NCI-H1436 treated with DMSO at 0.1 percent for 48 hours (cell line): ENCODE measurements around the gene ZC3H13.
A peak's percentile ranks its signal among the peaks of the same experiment; 100 is the strongest.

Experiments
- DNase-seq: peaks from one replicate; lab custom pipeline; 2025; lab: John Stamatoyannopoulos, UW

ZC3H13 gene, protein sequence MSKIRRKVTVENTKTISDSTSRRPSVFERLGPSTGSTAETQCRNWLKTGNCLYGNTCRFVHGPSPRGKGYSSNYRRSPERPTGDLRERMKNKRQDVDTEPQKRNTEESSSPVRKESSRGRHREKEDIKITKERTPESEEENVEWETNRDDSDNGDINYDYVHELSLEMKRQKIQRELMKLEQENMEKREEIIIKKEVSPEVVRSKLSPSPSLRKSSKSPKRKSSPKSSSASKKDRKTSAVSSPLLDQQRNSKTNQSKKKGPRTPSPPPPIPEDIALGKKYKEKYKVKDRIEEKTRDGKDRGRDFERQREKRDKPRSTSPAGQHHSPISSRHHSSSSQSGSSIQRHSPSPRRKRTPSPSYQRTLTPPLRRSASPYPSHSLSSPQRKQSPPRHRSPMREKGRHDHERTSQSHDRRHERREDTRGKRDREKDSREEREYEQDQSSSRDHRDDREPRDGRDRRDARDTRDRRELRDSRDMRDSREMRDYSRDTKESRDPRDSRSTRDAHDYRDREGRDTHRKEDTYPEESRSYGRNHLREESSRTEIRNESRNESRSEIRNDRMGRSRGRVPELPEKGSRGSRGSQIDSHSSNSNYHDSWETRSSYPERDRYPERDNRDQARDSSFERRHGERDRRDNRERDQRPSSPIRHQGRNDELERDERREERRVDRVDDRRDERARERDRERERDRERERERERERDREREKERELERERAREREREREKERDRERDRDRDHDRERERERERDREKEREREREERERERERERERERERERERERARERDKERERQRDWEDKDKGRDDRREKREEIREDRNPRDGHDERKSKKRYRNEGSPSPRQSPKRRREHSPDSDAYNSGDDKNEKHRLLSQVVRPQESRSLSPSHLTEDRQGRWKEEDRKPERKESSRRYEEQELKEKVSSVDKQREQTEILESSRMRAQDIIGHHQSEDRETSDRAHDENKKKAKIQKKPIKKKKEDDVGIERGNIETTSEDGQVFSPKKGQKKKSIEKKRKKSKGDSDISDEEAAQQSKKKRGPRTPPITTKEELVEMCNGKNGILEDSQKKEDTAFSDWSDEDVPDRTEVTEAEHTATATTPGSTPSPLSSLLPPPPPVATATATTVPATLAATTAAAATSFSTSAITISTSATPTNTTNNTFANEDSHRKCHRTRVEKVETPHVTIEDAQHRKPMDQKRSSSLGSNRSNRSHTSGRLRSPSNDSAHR (N-terminal part only)

DNA sequence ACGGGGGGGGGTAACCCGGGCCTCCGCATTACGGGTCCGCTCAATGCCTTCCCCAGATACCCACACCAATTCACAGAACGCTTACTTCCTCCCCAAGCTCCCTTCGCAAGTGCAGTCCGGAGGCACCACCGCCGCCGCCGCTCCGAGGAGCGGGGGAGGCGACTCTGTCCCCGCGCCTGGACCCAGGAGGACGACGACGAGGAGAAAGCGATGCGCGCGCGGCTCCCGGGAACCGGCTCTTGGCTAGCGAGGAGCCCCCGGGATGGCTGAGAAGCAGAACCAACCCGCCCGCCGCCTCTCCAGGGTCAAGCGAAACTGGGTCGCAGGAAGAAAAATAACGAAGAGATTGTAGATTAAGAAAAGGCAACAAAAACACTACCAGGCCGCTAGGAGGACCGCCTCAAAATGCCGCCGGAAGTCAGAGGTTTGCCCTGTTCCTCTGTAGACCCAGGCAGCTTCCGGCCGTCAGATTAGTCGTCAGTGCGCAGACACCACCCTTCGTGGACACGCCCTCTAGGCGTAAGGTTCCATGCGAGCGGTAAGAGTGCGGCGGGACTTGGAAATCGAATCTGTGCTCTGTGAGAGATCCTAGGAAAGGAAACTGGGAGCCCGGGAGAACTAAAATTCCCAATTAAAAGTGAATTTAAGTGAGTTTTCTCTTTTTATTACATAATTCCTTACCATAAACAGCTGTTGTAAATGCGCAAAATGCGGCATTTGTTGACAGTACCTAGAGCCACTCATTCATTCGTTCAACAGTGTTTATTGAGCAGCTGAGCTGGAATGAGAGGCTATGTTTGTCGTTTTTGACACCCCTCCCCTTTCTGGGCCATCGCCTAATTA lies at the start of gene ZC3H13:
ZC3H13 (minus strand) TSS at position 428 of the 843 bp plus-strand sequence. CDS start 7,239 bp downstream, outside the sequence.
- peak; percentile 16 for DNase-seq

DNA sequence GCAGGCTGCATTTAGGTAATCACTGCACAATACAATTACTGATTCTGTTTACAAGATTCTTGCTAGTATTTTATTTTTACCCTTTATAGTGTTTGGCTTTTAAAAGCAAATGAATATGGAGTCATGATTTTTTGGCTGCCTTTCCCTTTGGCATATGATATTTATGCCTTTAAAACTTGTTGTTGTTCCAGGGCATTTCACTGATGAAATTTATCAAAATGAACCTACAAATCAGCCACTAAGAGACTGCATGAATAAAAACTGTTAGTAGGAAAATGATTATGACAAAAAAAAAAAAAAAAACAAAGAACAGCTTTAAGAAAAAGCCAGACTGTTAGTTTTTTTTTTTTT lies 49.7 kb upstream of the ZC3H13 start:
- DNase-seq, result no peak

DNA sequence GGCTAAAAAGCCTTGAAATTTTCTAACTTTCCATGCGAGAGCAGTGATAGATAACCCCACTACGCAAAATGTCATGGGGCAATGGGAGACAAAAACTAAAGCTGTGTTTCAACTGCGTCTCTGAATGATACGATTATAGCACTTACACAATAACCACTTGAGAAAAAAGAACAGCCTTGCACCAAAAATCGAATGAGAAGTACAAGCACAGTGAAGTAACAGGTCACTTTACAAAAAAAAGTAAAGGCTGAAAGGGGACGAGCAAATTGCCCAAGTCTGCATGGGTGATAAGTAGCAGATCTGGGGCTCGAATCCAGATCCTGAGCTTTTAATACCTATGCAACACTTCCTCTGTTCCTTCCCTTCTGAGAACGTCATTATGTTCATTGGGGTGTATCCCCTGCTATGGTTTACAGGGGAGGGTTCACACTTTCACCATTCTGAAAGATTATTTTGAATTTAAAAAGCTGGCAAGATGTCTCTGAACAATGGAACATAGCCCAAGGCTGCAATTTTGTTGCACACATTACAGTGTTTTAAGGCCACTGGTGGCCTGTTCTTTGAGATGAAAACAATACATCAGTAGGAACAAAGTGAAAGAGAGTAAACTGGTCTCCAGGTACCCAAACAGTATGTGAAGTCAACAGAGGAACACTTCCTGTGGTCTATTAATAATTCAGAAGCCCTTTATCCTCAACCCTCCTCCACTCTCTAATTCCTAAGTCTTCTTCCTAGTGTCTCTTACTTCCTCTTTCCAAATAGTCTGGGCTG lies 49.1 kb upstream of the ZC3H13 start:
- DNase-seq, result no peak

DNA sequence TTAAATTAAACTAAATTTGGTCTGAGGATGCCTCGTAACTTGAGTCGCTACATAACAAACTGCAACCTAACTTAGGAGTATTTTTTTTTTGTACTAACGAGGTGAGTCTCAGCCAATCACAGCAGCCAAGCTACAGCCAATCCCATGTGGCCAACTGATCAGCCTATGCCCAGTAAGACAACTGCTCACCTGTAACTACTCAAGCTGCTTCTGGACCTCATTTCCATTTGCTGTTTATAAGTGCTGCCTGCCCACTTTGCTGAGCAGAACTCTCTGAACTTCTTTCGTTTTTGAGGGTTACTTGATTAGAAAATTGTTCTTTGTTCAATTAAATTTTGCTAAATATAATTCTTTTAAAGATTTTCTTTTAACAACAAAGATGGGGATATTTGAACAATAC lies 48.5 kb upstream of the ZC3H13 start:
- no peak for DNase-seq

DNA sequence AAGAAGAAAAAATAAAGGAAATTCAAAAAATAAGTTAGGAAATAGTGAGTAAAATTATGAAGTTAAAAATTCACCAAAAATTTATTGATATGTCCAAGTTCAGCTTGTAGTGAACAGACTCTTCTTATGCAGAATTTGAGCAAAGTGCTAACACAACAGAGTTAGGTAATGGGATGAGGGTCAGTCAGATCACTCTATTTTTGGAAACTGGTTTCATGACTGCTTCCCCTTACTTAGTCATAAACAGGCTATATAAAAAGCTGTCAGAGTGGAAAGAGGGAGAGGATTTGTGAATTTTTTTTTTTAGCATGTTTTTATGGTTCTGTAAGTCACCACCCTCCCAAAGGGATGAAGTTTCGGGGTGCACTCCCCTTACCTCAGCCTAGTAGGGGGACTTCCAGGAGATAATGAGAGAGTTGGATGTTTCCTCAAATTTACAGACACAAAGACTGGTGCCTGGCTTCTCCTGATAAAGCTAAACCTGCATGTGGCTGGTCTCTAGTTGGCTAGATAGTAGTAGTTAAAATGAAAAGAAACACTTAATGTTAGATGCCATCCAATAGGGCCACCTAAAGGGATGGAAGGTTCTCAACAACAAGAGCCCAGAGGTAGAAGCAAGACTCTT lies 47.8 kb upstream of the ZC3H13 start:
- no peak for DNase-seq

DNA sequence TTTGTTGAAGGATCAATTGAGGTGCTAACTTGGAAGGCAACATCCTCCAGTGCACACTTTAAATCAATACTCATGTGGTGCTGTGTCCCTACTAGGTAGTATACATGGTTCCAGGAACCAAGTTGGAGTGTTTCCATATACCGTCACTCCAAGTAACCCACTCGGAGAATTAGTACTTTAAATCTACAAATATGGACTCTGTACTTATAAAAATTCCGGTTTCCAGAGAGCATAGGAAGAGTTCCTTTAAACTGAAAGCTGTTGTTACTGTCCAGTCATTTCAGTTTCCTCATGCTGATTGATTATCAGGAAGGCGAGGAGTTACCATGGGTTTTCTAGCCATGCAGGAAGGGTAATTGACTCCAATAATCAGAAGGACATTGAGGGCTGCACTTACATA lies 45.1 kb upstream of the ZC3H13 start:
- no peak for DNase-seq

DNA sequence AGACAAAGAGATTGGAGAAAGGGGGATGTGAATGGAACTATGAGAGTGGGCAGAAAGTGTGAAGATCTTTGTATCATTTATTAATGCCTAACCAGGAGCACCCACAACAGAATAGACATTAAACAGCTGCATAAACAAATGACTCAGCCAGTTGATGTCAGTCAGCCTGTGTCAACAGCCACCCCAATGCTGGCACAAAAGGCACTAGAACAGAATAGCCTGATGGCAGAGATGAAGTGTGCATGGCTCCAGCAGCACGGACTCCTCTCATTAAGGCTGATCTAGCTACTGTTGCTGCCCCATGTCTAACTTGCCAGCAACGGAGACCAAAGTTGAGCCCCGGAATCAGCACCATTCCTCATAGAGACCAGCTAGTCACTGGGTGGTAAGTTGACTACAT lies 44.5 kb upstream of the ZC3H13 start:
- DNase-seq, result no peak

DNA sequence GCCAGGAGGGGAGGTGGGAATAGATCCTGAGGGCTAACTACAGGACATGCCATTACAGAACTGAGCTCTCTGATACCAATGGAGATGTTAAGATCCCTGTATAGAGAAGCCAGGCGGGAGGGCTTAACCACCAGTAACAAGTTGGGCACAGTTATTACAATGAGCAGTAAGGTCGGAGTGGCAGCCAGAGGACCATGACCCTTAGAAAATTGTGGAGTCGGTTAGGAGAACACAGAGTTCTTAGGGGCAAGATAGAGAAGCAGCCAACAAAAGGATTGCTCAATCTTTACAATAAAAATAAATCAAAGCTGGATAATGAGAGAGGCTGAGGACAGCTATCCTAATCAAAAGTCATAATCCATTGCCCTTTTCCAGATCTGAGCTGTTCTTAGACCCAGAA lies 41.9 kb upstream of the ZC3H13 start:
- no peak for DNase-seq

DNA sequence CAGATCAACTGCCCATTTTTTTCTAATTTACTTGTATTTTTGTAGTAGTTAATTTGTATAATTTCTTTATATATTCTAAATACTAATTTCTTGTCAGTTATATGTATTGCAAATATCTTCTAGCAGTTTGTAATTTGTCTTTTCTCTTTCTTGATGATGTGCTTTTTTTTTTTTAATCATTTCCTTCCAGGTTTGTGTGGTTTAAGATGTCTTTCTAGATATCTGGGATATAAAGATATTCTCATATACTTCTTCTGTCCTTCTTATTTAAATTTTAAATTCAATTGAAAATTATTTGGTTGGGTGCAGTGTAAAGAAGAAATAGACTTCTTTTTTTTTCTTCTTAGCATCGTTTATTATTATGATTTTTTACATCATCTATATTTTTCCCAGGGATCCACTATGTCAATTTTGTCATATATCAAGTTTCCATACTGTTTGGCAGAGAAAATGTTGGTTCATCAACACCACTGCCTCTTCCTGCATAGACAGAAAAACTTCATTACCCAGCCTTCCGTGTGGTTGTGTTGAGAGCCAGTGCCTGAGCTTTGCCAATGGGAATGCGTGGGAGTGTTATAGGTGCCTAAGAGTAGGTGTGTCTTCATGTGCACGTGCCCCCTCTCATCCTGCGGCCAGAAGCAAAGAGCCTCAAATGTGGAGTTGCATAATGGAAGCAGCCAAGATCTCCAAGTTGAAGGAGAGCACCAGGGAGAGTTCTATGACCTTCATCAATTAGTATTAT lies 36.4 kb upstream of the ZC3H13 start:
- no peak for DNase-seq

DNA sequence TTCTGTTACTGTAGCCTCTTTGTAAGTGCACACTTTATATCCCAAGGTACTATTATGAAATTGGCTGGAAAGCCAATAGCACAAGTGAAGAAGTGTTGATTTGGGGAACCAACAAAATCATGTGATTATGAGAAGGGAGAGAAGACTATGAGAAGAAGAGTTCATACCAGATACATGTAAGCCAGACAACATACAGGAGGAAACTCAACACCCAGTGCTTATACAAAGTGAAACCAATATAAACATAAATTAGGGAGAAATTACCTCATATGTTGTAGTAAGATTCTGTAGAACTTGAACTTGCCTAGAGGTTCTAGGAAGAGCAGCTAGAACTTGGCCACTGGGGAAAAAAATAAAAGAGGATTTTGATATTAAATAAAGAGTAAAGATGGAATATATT lies 34.9 kb upstream of the ZC3H13 start:
- no peak for DNase-seq

DNA sequence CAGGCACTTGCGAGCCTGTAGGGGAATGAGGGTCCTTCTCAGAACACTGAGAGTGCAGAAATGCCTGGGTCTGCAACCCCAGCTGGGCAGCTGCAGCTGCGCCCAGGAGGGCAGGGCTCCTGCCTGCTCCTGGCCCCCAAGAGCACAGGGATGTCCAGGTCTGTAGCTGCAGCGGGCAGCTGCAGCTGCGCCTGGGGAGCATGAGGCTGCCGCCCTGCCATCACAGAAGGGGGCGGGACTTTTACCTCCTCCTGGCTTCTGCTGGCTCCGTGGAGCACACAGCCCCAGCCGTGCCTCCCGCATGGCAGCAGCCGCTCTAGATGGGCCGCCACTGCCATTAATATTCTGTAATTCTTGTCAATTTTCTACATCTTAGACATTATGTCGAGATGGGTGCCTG lies 34.4 kb upstream of the ZC3H13 start:
- DNase-seq, result no peak

DNA sequence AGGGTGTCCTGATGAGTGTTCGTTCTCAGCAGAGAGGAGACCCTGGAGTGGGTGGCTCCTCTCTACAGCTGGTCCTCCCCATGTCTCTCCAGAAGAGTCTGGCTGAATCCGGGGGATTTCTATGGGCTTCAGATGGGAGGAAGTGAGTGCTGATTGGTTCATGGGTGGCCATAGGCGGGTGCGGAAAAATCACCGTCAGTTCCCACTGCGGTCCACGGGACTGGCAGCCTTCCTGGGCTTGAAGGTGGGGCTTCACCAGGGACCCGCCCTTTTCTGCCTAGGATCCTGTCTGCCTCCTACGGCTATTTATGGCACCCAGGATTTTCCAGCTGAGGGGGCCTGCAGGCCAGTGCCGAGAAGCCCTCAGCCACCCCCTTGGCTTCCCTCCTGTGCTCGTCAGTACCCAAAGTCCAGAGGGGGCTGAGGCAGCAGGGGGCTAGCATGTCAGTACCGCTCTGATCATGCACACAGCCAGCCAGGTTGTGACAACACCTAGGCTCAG lies 33.9 kb upstream of the ZC3H13 start:
- no peak for DNase-seq

DNA sequence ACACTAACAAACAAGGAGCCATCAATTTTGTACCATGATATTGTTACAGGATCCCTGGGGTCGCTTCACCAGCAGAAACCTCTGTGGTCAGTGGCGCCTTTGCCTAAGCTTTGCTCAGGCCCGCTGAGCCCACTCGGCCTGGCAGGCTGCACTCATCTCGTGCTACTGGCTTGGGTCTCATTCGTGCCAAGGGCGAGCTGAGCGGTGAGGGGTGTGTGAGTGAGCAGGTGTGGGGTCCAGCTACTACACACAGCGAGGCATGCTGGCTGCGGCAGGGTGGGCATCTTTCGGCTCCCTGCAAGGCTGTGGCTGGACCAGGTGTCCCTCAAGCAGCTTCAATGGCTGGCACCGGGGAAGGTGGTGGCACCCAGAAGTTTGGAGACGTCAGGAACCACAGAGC lies 33.2 kb upstream of the ZC3H13 start:
- no peak for DNase-seq

DNA sequence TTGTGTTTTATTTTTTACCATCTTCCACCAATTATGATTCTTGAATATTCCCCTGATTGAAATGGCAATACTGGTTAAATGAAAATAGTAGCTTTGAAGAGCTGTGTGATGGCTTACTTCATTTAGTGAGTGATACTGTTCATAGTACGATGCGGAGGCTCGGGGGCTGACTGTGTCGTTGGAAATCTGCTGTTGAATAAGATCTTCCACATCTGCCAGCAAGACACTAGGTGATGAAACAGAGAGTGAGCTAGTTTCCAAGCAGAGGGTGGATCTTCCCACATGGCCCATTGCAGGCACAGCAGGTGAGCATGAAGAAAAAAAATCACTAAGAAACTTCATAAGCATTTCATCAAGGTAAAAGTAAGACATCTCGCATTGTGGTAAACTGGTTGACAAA lies 29.8 kb upstream of the ZC3H13 start:
- DNase-seq, result no peak

DNA sequence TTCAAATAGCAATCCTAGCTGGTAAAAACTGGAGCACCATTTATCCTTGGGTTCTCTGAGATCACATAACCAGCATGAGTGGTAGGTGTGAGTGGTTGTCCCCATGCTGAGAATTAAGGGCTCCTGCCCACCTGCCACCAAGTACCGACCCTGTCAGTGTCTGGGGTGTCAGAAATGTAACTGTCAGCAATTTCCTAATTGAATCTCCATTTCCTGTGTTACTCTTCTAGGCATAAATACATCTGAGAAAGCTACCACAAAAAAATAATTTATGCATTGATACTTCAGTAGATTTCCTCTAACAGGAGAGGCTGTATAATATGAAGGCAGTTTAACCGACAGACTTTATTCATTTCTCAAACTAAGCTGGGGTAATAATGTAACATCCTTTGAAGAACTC lies 27.2 kb upstream of the ZC3H13 start:
- no peak for DNase-seq

DNA sequence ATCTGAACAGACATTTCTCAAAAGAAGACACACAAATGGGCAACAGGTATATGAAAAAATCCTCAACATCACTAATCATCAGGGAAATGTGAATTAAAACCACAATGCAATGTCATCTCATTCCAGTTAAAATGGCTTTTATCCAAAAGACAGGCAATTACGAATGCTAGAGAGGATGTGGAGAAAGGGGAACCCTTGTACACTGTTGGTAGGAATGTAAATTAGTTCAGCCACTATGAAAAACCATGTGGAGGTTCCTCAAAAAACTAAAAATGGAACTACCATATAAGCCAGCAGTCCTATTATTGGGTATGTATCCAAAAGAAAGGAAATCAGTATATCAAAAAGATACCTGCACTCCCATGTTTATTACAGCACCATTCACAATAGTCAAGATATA lies 24.7 kb upstream of the ZC3H13 start:
- no peak for DNase-seq

DNA sequence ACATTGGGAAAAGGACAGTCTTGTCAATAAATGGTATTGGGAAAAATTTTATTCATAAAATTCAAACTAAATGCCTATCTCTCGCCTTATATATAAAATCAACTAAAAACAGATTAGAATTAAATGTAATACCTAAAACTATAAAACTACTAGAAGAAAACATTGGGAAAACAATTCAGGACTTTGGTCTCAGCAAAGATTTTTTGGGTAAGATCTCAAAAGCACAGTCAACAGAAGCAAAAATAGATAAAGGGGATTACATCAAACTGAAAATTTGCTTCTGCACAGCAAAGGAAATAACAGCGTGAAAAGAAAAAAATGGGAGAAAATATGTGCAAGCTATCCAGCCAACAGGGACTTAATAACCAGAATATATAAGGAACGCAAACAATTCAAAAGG lies 24.3 kb upstream of the ZC3H13 start:
- DNase-seq, result no peak

DNA sequence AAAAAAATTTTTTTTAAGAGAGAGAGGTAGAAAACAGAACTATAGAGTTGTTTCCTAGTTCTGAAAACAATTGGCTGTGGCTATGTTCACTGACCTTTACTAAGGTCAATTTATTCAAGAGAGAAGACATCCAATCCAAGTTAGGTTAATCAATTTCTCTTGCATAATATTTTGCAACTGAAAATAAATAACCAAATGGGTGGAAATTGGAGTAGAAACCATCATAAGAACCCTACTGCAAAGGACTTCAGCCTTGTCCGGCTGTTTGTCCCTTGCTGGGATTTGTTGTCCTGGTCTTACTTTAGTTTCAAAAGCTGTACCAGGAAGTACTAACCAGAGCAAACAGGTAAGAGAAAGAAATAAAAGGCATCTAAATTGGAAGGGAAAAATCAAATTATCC lies 23.3 kb upstream of the ZC3H13 start:
- no peak for DNase-seq

DNA sequence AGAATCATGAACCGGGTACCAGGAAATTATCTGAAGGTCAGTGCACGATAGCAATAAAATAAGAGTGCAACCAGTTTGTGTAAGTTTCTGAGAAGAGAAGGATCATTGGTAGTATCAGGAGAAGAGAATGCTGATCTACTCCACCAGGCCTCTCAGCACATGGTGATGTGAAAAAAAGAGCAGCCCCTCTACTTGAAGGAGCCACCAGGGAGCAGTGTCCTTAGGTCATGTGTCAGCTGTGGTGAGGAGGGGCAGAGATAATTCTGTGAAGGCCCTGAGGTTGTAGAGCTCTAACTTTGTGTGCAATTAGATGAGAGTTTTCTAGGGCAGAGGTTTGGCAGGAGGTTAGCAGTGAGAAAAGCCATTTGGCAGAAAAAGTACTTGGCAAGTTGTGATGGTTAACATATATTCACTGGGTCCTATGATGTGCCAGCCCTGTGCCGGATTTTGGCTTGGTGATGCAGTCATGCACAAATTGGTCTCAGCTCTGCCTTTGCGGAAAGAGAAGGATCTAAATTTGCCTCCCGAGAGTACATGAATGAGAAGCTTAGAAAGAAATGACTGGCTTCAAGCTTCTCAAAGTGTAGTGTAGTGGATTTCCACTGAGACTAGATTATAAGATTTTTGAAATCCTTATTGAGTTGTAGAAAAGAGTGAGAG lies 19.2 kb upstream of the ZC3H13 start:
- DNase-seq, result no peak
